ENCODE results near the gene HSF2BP. TPM values are rescaled to one million over a fixed set of nuclear protein-coding genes. Genes with fewer than 3 reads are reported as not detected.

The HSF2BP gene
- total and polyA plus RNA-seq, 2 of the 8 experiments (the other 6 are each of a cell fraction or from before 2014, with no cell fraction given): 0.51 to 0.93 TPM

DNA sequence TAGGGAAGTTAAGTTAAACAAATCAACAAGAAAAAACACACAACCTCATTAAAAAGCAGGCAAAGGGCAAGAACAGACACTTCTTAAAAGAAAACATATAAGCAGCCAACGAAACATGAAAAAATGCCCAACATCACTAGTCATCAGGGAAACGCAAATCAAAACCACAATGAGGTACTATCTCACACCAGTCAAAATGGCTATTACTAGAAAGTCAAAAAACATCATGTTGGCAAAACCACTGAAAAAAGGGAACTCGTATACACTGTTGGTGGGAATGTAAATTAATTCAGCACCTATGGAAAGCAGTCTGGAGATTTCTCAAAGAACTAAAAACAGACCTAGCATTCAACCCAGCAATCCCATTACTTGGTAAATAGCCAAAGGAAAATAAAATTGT, 51.1 kb downstream of the HSF2BP start:
- FAIRE-seq (no peak), DNase-seq (ENCODE audit: low read depth in 1 of 2, low spot score in 2 of 2) (no peak)
- Histone ChIP-seq H3K23ac (ENCODE audit: insufficient read length) (no peak overlapping the region), H3K4me1 (replicated peaks in 1 of 4; ENCODE audit: control insufficient read depth in 3 of 4, insufficient read depth in 4 of 4, low read length in 3 of 4) (no peaks in the 10 kb centered on the region; a peak in 1 of 7 replicates), H3K4ac (replicated peaks; ENCODE audit: insufficient read length, low read depth, low read length) (no peak overlapping the region), H4K20me1 (replicated peaks in 1 of 2; ENCODE audit: control insufficient read depth in 1 of 2, insufficient read depth in 2 of 2, low read length in 2 of 2) (peaks cover 0 to 15% of the 10 kb centered on the region in 2 experiments), H3K9me3 (ENCODE audit: insufficient read depth in 2 of 2, low read depth in 1 of 2, low read length in 1 of 2) (no peaks in the 10 kb centered on the region), H2BK120ac (replicated peaks; ENCODE audit: low read depth, low read length) (no peak overlapping the region), H3K79me1 (ENCODE audit: low read depth, low read length) (peaks cover 10% of the 10 kb centered on the region), H3K36me3 (ENCODE audit: control insufficient read depth in 2 of 4, insufficient read depth in 4 of 4, low read length in 3 of 4) (peaks cover 0 to 3% (median 0%) of the 10 kb centered on the region in 4 experiments; a peak in 1 of 8 replicates), H3K4me3 (ENCODE audit: extremely low read depth in 1 of 4, insufficient read depth in 2 of 4, low read depth in 3 of 4, low read length in 4 of 4) (no peak overlapping the region), H4K5ac (ENCODE audit: insufficient read length, low read depth, low read length) (no peak overlapping the region), H3K56ac (replicated peaks; ENCODE audit: insufficient read length, low read depth, low read length) (no peak overlapping the region), H2BK5ac (ENCODE audit: low read depth, low read length) (no peak overlapping the region), H2AFZ (ENCODE audit: low read length) (no peak overlapping the region), H3K14ac (ENCODE audit: insufficient read length) (no peak overlapping the region), H3K4me2 (ENCODE audit: insufficient read depth in 1 of 2, low read depth in 2 of 2, low read length in 2 of 2) (no peak overlapping the region), H4K91ac (replicated peaks; ENCODE audit: insufficient read length, low read length) (no peak overlapping the region), H2BK12ac (ENCODE audit: low read depth, low read length) (no peak overlapping the region), H3K27ac (ENCODE audit: low read depth, low read length) (no peak overlapping the region), H3K18ac (ENCODE audit: extremely low read depth, low read length) (no peak overlapping the region), H2BK20ac (ENCODE audit: low read length) (no peak overlapping the region), H3K9ac (replicated peaks in 1 of 4; ENCODE audit: extremely low read depth in 1 of 4, low read depth in 3 of 4, low read length in 3 of 4) (no peak overlapping the region), H2BK15ac (ENCODE audit: low read length) (no peak overlapping the region), H3K23me2 (ENCODE audit: low read depth, low read length) (peaks cover 19% of the 10 kb centered on the region; the same call in 1 of the 2 replicates), H3K27me3 (replicated peaks in 1 of 4; ENCODE audit: control insufficient read depth in 3 of 4, extremely low read depth in 1 of 4, insufficient read depth in 3 of 4, low read length in 3 of 4) (no peaks in the 10 kb centered on the region), H3K79me2 (ENCODE audit: control insufficient read depth in 1 of 2, insufficient read depth in 2 of 2, low read length in 2 of 2) (no peaks in the 10 kb centered on the region), H2AK5ac (ENCODE audit: low read depth, low read length) (no peak overlapping the region), H4K8ac (ENCODE audit: extremely low read depth, insufficient read depth, low read length) (no peak overlapping the region)
- ChIA-PET CTCF (ENCODE audit: partially characterized antibody) (interaction anchor here (0.9 kb wide), 1 partner anchor 9 kb away, joined by 3 read pairs; no protein-coding TSS in a partner anchor), POLR2A (ENCODE audit: partially characterized antibody) (no interaction called here)
- 86% methylated on average over 3 of the region's 3 CpGs; no CpG with 5 or more reads in 1 of the 2 experiments for WGBS, 2 experiments (ENCODE audit: extremely low coverage in 1 of 2, insufficient coverage in 1 of 2, insufficient read length in 1 of 2, insufficient replicate concordance in 2 of 2, low coverage in 1 of 2, low lambda C conversion rate in 2 of 2, missing lambda C conversion rate in 1 of 2)
- TF ChIP-seq JUND (IDR thresholded peaks at IDR 0.05; ENCODE audit: low read length) (no peak), ZNF274 (IDR thresholded peaks at IDR 0.05; ENCODE audit: borderline replicate concordance, extremely low read depth, low read length) (no peak), SP4 (IDR thresholded peaks at IDR 0.05; ENCODE audit: low read length) (no peak), JUN (IDR thresholded peaks at IDR 0.05; ENCODE audit: low read depth, low read length) (no peak), KDM4A (IDR thresholded peaks at IDR 0.05; ENCODE audit: low read depth, low read length, severe bottlenecking) (no peak), BRCA1 (IDR thresholded peaks at IDR 0.05; ENCODE audit: low read depth, low read length) (no peak), USF2 (IDR thresholded peaks at IDR 0.05; ENCODE audit: low read length) (no peak), NRF1 (IDR thresholded peaks at IDR 0.05; ENCODE audit: low read depth, low read length) (no peak), CEBPB (IDR thresholded peaks at IDR 0.05; ENCODE audit: low read depth, low read length) (no peak), SAP30 (IDR thresholded peaks at IDR 0.05; ENCODE audit: insufficient read depth, insufficient replicate concordance, low read length) (no peak), CTCF (IDR thresholded peaks at IDR 0.05; ENCODE audit: control extremely low read depth in 1 of 3, insufficient read depth in 1 of 3, low read depth in 1 of 3, low read length in 3 of 3) (no peak)
